Measurements from ENCODE around the gene GRAMD4.
"Not testable (repeated sequence)": the region's sequence is repeated elsewhere in the genome, so short reads cannot be mapped to it uniquely, and the experiment has no call there.

Gene GRAMD4

GRCh38 chr22:46637711-46638600 is 17.8 kb downstream of the GRAMD4 start:
- DNase-seq (ENCODE audit: low read depth), result no peak

DNA sequence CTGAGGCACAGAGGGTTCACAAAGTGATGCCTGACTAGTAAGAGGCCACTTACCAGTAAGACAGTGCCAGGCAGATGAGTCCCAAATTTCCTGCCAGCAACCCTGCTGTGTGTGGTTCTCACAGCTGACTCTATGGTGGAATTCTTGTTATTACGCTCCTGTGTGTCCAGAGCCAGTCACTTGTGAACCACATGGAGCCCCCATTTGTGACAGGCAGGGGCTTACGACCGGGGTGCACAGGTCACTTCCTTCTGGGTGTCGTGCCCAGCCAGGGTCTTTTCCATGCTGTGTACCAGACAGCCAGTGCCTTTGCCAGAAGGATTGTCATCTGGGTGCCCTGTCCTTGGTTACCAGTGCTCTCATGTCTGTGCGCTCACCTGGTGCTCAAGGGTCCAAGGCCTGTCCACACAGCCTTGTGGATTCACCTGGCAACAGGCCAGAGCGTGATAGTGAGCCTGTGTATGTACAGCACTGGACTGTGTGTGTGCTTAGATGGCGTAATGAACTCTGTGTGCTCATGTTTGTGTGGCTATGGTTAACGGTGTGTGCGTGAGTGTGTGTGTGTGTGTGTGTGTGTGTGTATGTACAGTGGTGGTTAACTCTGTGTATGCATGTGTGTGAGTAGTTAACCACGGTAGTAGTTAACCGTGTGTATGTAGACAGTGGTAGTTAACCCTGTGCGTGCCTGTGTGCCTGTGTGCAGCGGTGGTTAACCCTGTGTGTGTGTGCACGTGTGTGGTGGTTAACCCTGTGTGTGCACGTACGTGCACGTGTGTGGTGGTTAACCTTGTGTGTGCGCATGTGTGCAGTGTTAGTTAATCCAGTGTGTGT is 18.6 kb downstream of the GRAMD4 start:
- DNase-seq (ENCODE audit: low read depth), result no peak

- no peak for DNase-seq (ENCODE audit: low read depth)
These were observed 19.7 kb downstream of the GRAMD4 start for GRCh38 chr22:46639843-46640242.

DNA sequence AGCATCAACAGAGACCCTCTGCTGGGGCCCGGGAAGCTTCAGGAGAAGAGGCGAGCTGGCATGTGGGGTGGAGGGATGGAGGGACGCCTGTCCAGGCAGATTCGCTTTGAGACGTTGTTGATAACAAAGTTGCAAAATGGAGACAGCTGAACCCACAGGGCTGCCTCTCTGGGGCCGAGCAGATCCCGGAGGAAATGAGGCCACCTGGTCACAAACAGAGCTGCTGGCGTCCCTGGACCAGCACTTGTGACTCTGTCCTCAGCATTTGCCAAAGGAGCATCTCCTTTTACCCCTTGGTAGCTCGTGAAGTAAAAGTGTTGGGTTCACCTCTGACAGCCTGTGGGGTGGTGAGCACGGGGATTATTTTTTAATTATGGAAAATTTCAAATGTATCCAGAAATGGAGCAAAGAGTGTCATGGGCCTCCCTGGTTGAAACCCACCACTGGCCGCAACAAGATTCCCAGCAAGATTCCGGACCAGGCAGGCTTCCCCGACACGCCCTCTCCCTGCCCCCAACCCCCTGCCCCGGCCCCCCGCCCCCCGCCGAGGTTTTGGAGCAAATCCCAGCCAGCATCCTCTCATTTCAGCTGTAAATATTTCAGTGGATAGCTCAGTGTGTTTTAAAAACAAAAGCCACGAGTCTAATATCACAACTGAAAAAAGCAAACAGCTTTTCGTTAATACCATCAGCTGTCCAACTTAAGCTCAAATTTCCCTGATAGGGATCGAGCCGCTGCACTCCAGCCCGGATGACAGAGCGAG is 20.3 kb downstream of the GRAMD4 start:
- no peak for DNase-seq (ENCODE audit: low read depth)

DNA sequence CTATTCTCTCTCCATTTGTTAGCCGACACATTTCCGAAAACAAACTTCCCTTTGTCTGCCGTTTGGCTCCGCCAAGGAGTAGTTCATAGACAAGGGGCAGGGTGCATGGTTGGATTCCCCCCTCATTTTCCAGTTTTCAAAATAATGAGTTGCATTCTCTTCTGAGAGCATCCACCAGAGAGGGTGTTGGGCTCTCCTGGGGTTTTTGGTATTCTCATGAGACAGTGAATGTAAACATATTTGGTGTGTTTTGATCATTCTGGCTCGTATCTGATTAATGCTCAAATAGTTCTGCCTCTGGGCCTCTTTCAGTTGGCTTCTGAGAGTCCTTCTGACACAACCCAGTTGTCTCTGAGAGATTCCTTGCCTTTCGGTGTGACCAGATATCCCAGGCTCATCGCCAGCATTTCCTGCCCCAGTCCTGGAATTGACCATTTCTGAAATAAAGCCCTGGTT is 21.7 kb downstream of the GRAMD4 start:
- DNase-seq (ENCODE audit: low read depth), result no peak

DNA sequence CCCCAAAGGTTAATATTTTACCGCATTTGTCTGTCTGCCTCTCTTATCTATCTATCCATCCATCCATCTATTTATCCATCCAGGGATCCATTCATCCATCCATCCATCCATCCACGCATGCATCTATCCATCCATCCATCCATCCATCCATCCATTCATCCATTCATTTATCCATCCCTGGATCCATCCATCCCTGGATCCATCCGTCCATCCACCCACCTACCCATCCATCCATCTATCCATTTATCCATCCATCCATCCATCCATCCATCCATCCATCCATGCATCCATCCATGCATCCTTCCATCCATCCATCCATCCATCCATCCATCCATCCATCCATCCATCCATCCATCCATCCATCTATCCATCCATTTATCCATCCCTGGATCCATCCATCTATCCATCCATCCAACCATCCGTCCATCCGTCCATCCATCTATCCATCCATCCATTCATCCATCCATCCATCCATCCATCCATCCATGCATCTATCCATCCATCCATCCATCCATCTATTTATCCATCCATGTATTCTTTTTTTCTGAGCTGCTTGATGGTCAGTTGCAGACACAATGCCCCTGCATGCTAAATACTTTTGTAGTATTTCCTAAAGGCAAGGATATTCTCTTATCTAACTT is 22.8 kb downstream of the GRAMD4 start:
- DNase-seq (ENCODE audit: low read depth), result not testable (repeated sequence)

GRCh38 chr22:46646531-46647215 is 26.5 kb downstream of the GRAMD4 start:
- no peak for DNase-seq (ENCODE audit: low read depth)

- not testable (repeated sequence) for DNase-seq (ENCODE audit: low read depth)
These were observed 28.1 kb downstream of the GRAMD4 start for GRCh38 chr22:46648225-46648820.

DNA sequence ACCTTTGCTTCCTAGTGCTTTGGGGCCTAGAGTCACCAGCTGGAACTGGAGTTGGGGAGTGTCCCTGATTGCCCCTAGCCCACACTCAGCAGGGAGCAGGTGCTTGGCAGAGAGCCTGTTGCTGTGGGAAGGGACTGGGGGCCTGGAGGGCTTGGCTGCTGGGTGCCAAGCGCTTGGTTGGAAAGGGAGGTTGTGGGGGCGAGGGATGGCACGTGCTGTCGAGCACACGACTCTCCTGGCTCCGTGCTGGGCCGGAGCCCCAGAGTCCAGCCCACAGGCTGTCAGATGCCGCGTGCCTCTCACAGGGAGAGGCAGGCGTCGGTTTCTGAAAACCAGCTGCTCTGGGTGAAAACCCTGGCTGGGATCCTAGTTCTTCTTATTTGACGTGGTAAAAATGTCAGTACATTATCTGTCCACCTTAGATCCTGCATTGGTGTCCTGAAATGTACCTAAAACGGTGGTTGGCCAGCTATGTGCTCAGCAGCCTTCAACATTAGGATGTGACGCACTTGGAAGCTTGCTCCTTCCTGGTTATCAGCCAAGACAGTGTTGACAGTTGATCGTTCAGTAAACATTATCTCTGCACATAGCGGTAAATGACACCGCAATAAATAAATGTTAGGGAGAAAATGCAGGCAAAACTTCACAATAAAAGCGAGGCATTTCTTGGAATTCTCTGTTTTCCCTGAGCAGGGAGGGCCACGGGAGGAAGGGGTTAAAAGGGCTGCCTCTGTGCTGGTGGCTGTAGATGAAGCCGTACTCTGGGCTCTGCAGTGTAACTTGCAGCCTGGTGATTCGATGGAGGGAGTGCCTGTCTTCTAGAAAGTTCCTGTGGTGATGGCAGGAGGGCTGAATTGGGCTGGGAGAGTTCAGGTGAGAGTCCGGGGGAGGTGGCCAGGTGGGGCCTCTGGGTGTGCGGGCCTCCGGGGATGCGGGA is 29.2 kb downstream of the GRAMD4 start:
- no peak for DNase-seq (ENCODE audit: low read depth)

GRCh38 chr22:46650078-46650810 is 30.1 kb downstream of the GRAMD4 start:
- DNase-seq (ENCODE audit: low read depth), result no peak

- DNase-seq (ENCODE audit: low read depth), result no peak
These were observed 31.1 kb downstream of the GRAMD4 start for GRCh38 chr22:46651316-46651715.

DNA sequence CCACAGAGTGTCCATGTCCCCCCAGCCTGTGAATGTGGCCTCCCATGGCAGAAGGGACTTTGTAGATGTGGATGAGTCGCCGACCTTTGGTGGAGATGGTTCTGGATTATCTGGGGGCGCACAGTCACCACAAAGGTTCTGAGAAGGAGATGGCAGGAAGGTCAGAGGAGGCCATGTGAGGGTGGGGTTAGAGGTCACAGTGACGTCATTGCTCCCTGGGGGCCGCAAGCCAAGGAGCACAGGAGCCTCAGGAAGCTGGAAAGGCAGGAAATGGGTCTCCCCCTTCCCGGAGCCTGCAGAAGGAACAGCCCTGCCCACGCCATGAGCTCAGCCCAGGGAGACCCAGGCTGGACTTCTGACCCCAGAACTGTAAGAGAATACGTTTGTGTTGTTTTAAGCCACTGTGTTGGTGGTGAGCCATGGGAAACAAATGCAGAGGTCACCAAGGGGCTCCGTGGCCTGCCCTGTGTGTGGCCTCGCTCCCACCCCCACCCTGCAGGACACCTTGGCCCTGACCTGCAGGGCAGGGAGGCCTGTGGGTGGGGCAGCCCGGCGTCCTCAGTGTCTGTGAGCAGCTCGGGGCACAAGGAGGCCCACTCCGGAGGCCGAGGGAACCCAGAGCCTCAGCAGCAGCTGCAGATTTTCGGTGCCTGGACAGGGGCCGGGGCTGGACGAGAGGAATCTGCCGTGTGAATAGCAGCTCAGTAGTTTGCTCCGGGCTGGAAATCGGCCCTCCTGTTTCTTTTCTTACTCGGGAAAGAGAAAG is 32.1 kb downstream of the GRAMD4 start:
- DNase-seq (ENCODE audit: low read depth), result no peak

DNA sequence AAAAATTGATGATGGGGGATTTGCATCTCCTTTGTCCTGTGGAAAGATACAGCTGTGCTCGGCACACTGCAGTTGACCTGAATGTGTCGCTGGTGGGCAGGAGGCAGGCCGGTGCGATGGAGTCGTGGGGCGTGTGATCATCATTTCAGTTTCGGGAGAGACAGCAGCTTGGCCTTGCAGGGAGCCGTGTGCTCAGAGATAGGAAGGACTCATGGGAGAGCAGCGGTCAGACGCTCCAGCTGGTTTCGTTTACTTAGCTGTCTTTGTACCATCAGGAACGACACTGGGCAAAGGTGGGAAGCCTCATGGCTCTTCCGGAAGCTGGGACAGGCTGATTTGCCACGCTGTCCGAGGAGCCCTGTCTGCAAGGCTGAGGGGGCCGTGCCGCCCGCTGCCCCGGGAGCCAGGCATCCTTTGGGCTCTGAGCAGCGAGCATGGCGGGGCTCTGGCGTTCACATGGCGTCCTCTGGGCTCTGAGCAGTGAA is 32.7 kb downstream of the GRAMD4 start:
- DNase-seq (ENCODE audit: low read depth), result no peak

DNA sequence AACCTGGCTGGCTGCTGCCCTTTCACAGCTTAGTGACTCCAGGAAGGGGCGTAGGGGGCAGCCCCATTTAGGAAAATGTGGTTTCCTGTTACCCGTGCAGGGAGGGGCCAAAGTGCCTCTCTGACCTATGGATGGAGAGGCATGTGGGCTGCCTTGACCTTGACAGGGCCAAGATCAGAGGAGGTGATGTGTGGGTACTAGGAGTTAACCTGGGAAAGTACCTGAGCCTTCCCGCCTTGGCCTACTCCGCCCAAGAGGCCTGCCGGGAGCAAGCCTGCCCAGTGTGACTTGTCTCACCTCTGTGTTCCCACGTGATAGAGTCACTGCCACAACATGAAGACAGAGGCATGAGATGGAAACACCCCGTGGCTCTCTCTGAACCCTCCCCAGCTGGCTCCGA is 33.4 kb downstream of the GRAMD4 start:
- DNase-seq (ENCODE audit: low read depth), result no peak

GRCh38 chr22:46654426-46654825 is 34.2 kb downstream of the GRAMD4 start:
- no peak for DNase-seq (ENCODE audit: low read depth)

DNA sequence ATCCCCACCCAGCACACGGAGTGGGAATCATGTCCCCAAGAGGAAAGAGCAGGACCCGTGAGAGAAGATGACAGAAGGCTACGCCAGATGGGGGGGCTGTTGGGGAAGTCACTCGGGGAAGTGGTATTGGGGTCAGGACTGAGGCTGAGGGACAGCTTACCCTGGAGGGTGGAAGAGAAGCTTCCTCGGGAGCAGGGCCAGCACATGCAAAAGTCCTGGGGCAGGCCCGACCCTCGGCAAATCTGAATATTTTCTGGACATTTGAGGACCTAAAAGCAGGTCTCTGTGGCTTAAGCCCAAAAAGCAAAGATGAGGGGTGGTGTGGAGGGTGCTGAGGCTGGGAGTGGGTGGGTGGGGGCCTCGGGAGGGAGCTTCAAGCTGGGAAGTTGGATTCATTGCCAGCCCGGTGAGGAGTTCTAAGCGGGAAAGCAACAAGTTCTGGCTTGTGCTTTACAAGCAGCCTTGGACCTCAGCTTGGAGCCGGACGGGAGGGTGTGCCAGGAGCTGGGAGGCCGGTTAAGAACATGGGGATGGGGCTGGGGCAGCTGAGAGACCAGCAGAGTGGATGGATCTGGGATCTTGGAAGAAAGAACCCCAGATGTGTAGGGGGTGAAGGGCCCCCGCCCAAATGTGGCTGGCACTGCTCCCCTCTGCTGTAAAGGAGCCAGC is 34.9 kb downstream of the GRAMD4 start:
- no peak for DNase-seq (ENCODE audit: low read depth)

All from T follicular helper cell (primary cell).